Measurements from ENCODE around the gene CDH22.

DNA sequence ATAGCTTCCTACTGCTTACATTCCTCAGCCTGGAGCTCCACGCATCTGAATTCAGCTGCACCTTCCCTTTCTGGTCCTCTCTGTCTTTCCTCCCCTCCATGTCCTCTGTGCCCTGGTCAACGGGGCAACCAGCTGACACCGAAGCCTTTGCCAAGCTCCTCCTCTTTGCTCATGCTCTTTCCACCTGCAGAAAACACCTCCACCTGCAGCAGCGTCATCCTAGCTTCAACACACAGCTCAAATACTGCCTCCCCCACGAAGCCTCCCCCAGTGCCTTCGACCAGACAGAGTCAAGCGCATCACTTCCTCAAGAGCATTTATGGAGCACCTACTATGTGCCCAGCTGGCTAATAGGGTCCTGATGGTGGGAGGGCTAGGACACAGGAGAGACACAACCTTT lies 9.2 kb downstream of the CDH22 start:
- TF ChIP-seq, protein P1, sequence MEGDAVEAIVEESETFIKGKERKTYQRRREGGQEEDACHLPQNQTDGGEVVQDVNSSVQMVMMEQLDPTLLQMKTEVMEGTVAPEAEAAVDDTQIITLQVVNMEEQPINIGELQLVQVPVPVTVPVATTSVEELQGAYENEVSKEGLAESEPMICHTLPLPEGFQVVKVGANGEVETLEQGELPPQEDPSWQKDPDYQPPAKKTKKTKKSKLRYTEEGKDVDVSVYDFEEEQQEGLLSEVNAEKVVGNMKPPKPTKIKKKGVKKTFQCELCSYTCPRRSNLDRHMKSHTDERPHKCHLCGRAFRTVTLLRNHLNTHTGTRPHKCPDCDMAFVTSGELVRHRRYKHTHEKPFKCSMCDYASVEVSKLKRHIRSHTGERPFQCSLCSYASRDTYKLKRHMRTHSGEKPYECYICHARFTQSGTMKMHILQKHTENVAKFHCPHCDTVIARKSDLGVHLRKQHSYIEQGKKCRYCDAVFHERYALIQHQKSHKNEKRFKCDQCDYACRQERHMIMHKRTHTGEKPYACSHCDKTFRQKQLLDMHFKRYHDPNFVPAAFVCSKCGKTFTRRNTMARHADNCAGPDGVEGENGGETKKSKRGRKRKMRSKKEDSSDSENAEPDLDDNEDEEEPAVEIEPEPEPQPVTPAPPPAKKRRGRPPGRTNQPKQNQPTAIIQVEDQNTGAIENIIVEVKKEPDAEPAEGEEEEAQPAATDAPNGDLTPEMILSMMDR (conservative IDR thresholded peaks at IDR 0.05), result no peak
- TF ChIP-seq ZFX (IDR thresholded peaks at IDR 0.05), result no peak

Measured in C4-2B (cell line).